ENCODE data around the gene GLS.
"Not testable (repeated sequence)": the region's sequence is repeated elsewhere in the genome, so short reads cannot be mapped to it uniquely, and the experiment has no call there.

Gene GLS

DNA sequence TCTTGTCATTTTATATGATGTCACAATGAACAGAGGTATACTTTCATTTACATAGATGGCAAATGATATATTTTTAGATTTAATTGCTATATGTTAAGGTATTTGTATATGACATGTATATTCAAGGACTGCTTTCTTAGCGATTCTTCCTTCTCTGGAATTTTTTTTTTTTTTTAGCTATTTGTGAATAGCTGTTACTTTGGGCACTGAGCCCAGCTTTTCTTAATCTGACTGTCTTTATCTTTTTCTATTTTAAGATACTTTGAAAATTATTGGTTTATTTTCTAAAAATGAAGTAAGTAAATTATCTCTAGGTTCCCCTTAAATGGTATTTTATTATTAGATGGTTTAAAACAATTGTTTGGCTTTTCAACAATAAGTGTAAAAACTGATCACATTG lies 4.0 kb upstream of the GLS start:
- peaks cover 7% of the 10 kb centered on the region; the same call in 1 of the 2 replicates for H3K27me3 ChIP-seq (ENCODE audit: insufficient read depth, low read length)
- H3K27ac ChIP-seq (ENCODE audit: low read length) = no peak overlapping the region
- no peak overlapping the region for H3K4me3 ChIP-seq (ENCODE audit: low read length)
- H3K4me1 ChIP-seq (ENCODE audit: insufficient read depth, low read length) = no peaks in the 10 kb centered on the region
- H3K9me3 ChIP-seq (ENCODE audit: insufficient read depth, low read depth, low read length) = no peaks in the 10 kb centered on the region
- H3K36me3 ChIP-seq (ENCODE audit: insufficient read depth, low read depth, low read length) = no peaks in the 10 kb centered on the region
- no peak overlapping the region for H3K9ac ChIP-seq (ENCODE audit: low read depth, low read length)

DNA sequence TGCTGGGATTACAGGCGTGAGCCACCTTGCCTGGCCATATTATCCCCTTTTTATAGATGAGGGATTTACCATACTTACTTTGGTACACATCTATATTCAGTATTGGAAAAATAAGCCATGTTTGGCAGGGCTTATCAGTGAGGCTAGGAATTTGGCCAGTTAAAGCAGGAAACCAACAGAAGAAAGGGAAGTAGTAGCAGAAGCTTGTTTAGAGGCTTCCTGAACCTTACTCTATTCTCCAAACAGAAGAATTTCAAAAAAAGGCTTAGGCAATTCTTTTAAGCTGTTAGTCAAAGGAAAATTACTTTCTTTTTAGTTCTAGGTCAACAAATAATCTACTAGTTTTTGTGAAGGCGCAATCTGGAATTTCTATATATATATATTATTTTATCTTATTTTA lies 3.2 kb upstream of the GLS start:
- Histone ChIP-seq H3K27me3 (ENCODE audit: insufficient read depth, low read length) (peaks cover 7% of the 10 kb centered on the region; the same call in 1 of the 2 replicates), H3K4me1 (ENCODE audit: insufficient read depth, low read length) (no peaks in the 10 kb centered on the region; the same call in 1 of the 2 replicates), H3K9ac (ENCODE audit: low read depth, low read length) (no peak overlapping the region), H3K4me3 (ENCODE audit: low read length) (no peak overlapping the region), H3K36me3 (ENCODE audit: insufficient read depth, low read depth, low read length) (no peaks in the 10 kb centered on the region), H3K9me3 (ENCODE audit: insufficient read depth, low read depth, low read length) (no peaks in the 10 kb centered on the region), H3K27ac (ENCODE audit: low read length) (no peak overlapping the region)

DNA sequence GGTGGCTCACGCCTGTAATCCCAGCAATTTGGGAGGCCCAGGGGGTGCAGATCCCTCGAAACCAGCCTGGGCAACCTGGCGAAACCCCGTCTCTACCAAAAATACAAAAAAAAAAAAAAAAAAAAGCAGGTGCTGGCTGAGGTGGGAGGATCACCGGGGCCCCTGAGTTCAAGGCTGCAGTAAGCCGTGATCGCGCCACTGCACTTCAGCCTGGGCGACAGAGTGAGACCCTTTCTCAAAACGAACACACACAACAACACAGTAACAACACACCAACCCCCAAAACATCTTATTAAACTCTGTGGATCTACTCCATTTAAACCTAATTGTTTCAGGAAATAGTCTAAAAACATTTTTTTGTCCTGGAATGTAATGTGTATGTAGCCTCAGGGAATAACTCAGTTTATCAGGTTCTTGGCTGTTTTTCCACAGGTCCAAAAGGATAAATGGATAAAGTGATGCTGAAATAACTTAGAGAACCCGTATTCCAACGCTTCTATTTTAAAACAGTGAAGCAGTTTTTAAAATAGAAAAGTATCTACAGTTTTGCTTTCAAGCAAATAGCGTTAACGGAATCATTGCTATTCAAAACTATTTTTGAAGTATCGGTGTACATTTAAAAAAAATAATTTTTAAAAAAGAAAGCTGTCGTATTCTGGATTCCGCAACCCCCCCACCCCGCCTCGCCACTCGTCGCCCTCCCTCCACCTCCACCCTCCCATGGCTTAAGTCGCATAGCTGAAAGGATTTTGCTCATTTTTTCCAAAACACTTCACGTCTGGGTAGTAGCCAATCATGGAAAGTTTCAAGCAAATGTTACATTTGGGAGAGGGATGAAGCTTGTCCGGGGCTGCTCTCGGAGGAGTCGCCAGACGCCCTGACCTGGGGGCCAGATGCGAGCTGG lies 895 bp upstream of the GLS start:
- H3K4me3 ChIP-seq (ENCODE audit: low read length) = peak overlapping the region; percentile 91
- H3K9me3 ChIP-seq (ENCODE audit: insufficient read depth, low read depth, low read length) = no peaks in the 10 kb centered on the region
- H3K9ac ChIP-seq (ENCODE audit: low read depth, low read length) = peak overlapping the region; percentile 54; the same call in 1 of the 2 replicates
- no peak overlapping the region for H3K27ac ChIP-seq (ENCODE audit: low read length)
- H3K36me3 ChIP-seq (ENCODE audit: insufficient read depth, low read depth, low read length) = no peaks in the 10 kb centered on the region
- peaks cover 18% of the 10 kb centered on the region; the same call in 1 of the 2 replicates for H3K4me1 ChIP-seq (ENCODE audit: insufficient read depth, low read length)
- peaks cover 7% of the 10 kb centered on the region; the same call in 1 of the 2 replicates for H3K27me3 ChIP-seq (ENCODE audit: insufficient read depth, low read length)

DNA sequence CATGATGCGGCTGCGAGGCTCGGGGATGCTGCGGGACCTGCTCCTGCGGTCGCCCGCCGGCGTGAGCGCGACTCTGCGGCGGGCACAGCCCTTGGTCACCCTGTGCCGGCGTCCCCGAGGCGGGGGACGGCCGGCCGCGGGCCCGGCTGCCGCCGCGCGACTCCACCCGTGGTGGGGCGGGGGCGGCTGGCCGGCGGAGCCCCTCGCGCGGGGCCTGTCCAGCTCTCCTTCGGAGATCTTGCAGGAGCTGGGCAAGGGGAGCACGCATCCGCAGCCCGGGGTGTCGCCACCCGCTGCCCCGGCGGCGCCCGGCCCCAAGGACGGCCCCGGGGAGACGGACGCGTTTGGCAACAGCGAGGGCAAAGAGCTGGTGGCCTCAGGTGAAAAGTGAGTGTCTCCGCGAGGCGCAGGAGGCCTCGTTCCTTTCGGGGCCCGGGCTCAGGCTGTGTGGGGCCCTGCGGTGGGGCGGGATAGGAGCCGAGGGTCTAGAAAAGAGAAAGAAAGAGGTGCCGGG lies 520 bp downstream of the GLS start:
- Histone ChIP-seq H3K36me3 (ENCODE audit: insufficient read depth, low read depth, low read length) (no peaks in the 10 kb centered on the region), H3K4me3 (ENCODE audit: low read length) (peak overlapping the region; percentile 91), H3K27me3 (ENCODE audit: insufficient read depth, low read length) (peaks cover 7% of the 10 kb centered on the region; the same call in 1 of the 2 replicates), H3K9me3 (ENCODE audit: insufficient read depth, low read depth, low read length) (no peaks in the 10 kb centered on the region), H3K27ac (ENCODE audit: low read length) (no peak overlapping the region), H3K9ac (ENCODE audit: low read depth, low read length) (peak overlapping the region; percentile 72; the same call in 1 of the 2 replicates), H3K4me1 (ENCODE audit: insufficient read depth, low read length) (peaks cover 18% of the 10 kb centered on the region; the same call in 1 of the 2 replicates)

DNA sequence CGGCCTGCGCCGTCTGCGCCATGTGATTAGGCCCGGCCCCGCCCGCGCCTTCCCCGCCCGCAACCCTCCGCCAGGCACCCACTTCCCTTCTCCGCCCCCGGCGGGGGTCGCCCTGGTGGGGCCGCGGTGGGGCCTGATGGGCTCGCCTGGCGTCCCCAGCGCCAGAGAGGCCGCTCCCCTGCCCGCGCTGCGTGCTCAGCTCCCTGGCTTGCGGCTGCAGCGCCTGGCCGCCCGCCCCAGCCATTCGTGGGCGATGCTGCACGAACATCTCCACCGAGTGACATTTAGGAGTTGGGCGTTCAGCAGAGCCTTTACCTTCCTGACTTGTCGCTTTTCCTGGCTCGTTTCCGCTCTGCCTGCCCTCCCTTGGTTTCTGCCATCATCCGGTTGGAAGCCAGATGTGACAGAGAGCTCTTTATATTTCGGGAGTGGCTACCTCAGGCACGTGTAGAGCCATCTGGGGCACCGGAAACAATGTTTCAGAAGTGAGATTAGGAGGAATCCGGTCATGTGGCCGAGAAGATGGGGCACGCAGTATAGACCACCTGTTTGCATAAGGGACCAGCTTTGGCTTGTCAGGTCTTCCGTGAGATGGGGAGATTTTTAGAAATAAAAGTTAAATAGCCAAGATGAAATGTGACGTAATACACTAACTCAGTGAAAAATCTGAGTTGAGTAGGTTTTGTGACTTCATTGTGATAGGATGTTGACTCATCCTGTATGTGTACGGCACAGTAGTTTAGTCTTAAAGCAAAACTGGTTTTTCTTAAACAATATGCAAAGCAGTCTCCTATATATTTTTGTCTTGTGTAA lies 1.2 kb downstream of the GLS start:
- peaks cover 19% of the 10 kb centered on the region; the same call in 1 of the 2 replicates for H3K4me1 ChIP-seq (ENCODE audit: insufficient read depth, low read length)
- no peak overlapping the region for H3K27ac ChIP-seq (ENCODE audit: low read length)

DNA sequence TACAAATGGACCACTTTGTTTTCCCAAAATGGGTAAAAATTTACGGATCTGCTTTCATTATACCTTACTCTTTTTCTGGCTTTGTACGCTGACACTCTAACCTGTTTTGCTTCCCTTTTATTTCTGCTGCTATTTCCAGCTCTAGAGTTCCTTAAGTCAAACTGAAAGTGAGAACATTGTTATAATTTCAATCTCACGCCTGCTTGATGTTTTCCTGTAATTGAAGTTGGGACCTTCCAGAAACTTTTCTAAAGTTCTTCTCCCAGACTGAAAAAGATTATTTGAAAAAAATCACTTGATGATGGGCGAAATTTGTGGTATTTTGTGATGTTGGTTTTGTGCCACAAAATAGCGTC lies 1.8 kb downstream of the GLS start:
- H3K36me3 ChIP-seq (ENCODE audit: insufficient read depth, low read depth, low read length) = no peaks in the 10 kb centered on the region
- peaks cover 23% of the 10 kb centered on the region; the same call in 1 of the 2 replicates for H3K4me1 ChIP-seq (ENCODE audit: insufficient read depth, low read length)
- no peak overlapping the region for H3K27ac ChIP-seq (ENCODE audit: low read length)
- no peaks in the 10 kb centered on the region for H3K9me3 ChIP-seq (ENCODE audit: insufficient read depth, low read depth, low read length)
- peak overlapping the region; percentile 72; the same call in 1 of the 2 replicates for H3K9ac ChIP-seq (ENCODE audit: low read depth, low read length)
- peaks cover 7% of the 10 kb centered on the region; the same call in 1 of the 2 replicates for H3K27me3 ChIP-seq (ENCODE audit: insufficient read depth, low read length)
- H3K4me3 ChIP-seq (ENCODE audit: low read length) = peak overlapping the region; percentile 91

More for the DNA sequence above, 1.2 kb downstream of the GLS start:
- H3K4me3 ChIP-seq (ENCODE audit: low read length) = peak overlapping the region; percentile 91
- H3K9ac ChIP-seq (ENCODE audit: low read depth, low read length) = peak overlapping the region; percentile 72; the same call in 1 of the 2 replicates
- no peaks in the 10 kb centered on the region for H3K9me3 ChIP-seq (ENCODE audit: insufficient read depth, low read depth, low read length)
- peaks cover 7% of the 10 kb centered on the region; the same call in 1 of the 2 replicates for H3K27me3 ChIP-seq (ENCODE audit: insufficient read depth, low read length)
- no peaks in the 10 kb centered on the region for H3K36me3 ChIP-seq (ENCODE audit: insufficient read depth, low read depth, low read length)

DNA sequence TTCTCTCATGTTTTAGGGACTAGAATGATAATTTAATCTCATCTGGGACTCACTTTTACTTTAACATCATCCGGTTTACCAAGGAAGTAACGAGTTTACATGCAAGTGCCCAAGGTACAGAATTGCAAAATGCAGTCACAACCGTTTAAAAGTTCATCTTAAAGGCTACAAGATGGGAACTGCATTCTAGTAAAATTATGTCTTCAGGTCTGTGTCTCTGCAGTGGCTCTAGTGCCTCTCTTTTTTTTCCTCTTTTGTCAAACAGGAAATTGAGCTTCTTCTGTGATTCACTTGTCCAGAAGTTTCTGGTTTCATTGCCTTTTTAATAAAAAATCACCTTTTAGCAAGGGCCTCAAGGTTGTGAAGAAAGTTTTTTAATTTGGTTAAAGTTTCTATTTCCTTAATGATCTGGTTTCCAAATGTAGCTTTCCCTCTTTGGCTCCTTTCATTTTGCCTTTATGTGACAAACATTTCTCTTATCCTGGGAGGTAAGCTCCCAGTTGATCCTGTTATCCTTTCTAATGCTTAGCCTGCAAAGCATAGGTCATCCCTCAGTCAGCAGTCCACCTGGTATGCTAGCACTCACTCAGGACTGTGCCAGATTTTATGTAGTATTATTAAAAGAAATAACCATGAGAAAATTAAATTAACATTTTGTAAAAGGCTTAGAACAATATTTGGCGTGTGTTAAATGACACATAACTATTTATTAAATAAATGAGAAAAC lies 2.4 kb downstream of the GLS start:
- peak overlapping the region; percentile 91 for H3K4me3 ChIP-seq (ENCODE audit: low read length)
- no peaks in the 10 kb centered on the region for H3K9me3 ChIP-seq (ENCODE audit: insufficient read depth, low read depth, low read length)
- no peaks in the 10 kb centered on the region for H3K36me3 ChIP-seq (ENCODE audit: insufficient read depth, low read depth, low read length)
- H3K4me1 ChIP-seq (ENCODE audit: insufficient read depth, low read length) = peaks cover 24% of the 10 kb centered on the region; the same call in 1 of the 2 replicates
- no peak overlapping the region for H3K27ac ChIP-seq (ENCODE audit: low read length)
- H3K9ac ChIP-seq (ENCODE audit: low read depth, low read length) = peak overlapping the region; percentile 72; the same call in 1 of the 2 replicates
- peaks cover 7% of the 10 kb centered on the region; the same call in 1 of the 2 replicates for H3K27me3 ChIP-seq (ENCODE audit: insufficient read depth, low read length)

DNA sequence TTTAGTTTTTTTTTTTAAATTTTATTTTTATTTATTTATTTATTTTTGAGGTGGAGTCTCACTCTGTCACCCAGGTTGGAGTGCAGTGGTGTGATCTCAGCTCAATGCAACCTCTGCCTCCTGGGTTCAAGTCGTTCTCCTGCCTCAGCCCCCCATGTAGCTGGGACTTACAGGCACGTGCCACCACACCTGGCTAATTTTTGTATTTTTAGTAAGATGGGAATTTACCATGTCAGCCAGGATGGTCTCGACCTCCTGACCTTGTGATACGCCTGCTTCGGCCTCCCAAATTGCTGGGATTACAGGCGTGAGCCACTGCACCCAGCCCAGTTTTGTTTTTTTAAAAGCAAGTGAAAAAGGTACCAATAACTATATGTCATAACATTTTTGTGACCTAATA lies 5.2 kb downstream of the GLS start:
- peaks cover 43% of the 10 kb centered on the region; the same call in 1 of the 2 replicates for H3K4me1 ChIP-seq (ENCODE audit: insufficient read depth, low read length)
- H3K27ac ChIP-seq (ENCODE audit: low read length); H3K36me3 ChIP-seq (ENCODE audit: insufficient read depth, low read depth, low read length); H3K9me3 ChIP-seq (ENCODE audit: insufficient read depth, low read depth, low read length); H3K27me3 ChIP-seq (ENCODE audit: insufficient read depth, low read length); H3K4me3 ChIP-seq (ENCODE audit: low read length); H3K9ac ChIP-seq (ENCODE audit: low read depth, low read length): not testable (repeated sequence)

DNA sequence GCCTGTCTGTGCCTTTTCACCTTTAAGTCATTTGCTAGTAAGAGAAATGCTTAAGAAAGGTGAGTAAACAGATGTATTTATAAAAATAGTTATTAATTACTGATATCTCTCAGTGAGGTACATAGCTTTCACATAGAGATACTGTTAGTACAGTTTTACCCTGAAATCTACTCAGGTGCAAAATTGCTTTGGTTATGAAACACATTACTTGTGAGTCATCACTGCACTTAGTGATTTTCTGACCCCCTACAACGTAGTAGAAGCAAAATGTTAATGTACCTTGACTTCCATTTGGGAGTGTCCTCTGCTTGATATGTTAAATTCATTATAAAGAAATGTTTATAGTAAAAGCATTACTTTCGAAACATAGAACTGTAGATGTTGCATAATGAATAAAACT lies 6.5 kb downstream of the GLS start:
- Histone ChIP-seq H3K36me3 (ENCODE audit: insufficient read depth, low read depth, low read length) (peaks cover 6% of the 10 kb centered on the region; the same call in 1 of the 2 replicates), H3K4me1 (ENCODE audit: insufficient read depth, low read length) (peaks cover 43% of the 10 kb centered on the region; the same call in 1 of the 2 replicates), H3K4me3 (ENCODE audit: low read length) (no peak overlapping the region), H3K9me3 (ENCODE audit: insufficient read depth, low read depth, low read length) (no peaks in the 10 kb centered on the region), H3K27me3 (ENCODE audit: insufficient read depth, low read length) (no peaks in the 10 kb centered on the region), H3K9ac (ENCODE audit: low read depth, low read length) (no peak overlapping the region), H3K27ac (ENCODE audit: low read length) (no peak overlapping the region)

DNA sequence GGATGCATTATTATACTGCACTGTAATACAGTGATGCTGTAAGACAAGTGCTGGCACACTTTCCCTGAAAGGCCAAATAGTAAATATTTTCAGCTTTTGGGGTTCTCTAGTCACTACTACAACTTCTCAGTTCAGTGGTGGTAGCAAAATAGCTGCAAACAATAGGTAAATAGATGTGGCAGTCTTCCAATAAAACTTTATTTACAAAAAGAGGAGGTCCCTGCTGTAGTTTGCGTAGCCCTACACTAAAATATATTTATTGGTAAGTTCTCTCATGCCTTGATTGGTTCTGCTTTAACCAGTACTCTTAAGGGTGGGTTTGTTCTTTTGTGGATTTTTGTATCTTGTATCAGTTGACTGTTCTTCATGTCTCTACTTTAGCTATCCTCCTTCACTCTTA lies 7.8 kb downstream of the GLS start:
- Histone ChIP-seq H3K27ac (ENCODE audit: low read length) (no peak overlapping the region), H3K36me3 (ENCODE audit: insufficient read depth, low read depth, low read length) (peaks cover 6% of the 10 kb centered on the region; the same call in 1 of the 2 replicates), H3K9me3 (ENCODE audit: insufficient read depth, low read depth, low read length) (no peaks in the 10 kb centered on the region), H3K4me3 (ENCODE audit: low read length) (no peak overlapping the region), H3K4me1 (ENCODE audit: insufficient read depth, low read length) (peaks cover 35% of the 10 kb centered on the region; the same call in 1 of the 2 replicates), H3K9ac (ENCODE audit: low read depth, low read length) (no peak overlapping the region), H3K27me3 (ENCODE audit: insufficient read depth, low read length) (no peaks in the 10 kb centered on the region)

All from iPS-20b (cell line).